ENCODE measurements around the gene CORO7. TPM values are rescaled to one million over a fixed set of nuclear protein-coding genes. Genes with fewer than 3 reads are reported as not detected.

The CORO7 gene
- total and polyA plus RNA-seq, 9 of the 15 experiments (the other 6 are each of a cell fraction or from before 2014, with no cell fraction given) = 0.45 to 77.2 (median 18.7) TPM

DNA sequence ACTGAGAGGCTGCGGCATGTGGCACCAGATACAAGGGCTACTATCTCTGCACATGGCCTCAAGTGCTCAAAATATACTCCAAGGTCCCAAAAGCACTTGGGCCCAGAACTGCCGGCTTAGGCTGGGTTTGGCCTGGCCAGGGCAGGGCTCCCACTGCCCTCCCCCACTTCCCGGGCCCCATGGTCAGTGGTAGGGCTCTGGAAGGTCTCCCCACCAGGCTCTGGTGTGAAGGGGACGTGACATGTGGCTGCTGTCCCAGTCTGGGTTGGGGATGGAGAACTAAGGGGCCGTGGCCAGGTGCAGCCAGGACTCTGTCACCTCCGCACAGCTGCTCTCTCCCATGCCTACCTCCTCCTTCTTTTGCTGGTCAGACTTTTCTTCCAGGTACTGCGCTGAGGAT, 59.6 kb downstream of the CORO7 start:
- DNase-seq (ENCODE audit: extremely low read depth in 1 of 4, low spot score in 3 of 4) (no peak), FAIRE-seq (no peak), ATAC-seq (no peak)
- 86% methylated on average over 7 of the region's 7 CpGs for WGBS (ENCODE audit: insufficient coverage, low coverage, missing lambda C conversion rate)
- H4K20me1 ChIP-seq (replicated peaks; ENCODE audit: control insufficient read depth, insufficient read depth, low read length) = no peaks in the 10 kb centered on the region
- BruUV-seq (replicated peaks) = no TSS peak
- no peaks in the 10 kb centered on the region for H3K27me3 ChIP-seq (ENCODE audit: control insufficient read depth in 2 of 2, insufficient read depth in 2 of 2, low read length in 2 of 2)
- H2AFZ ChIP-seq (ENCODE audit: low read depth, low read length) = no peak overlapping the region
- peaks cover 39% of the 10 kb centered on the region; the same call in 2 of the 3 replicates for H3K36me3 ChIP-seq (ENCODE audit: control insufficient read depth, insufficient read depth, low read length)
- intact Hi-C loops (cut with micrococcal nuclease) (no loop called here), in situ Hi-C loops (cut with MboI) (no loop called here)
- H3K9ac ChIP-seq (ENCODE audit: insufficient read depth in 1 of 2, low read depth in 2 of 2, low read length in 2 of 2) = peak overlapping the region in 1 of 2 experiments; percentile 58; a peak in 2 of 4 replicates
- no peak for TF ChIP-seq XRCC4 (IDR thresholded peaks at IDR 0.05; ENCODE audit: extremely low read depth, insufficient read depth, insufficient read length)
- TF ChIP-seq POLR2G (IDR thresholded peaks at IDR 0.05; ENCODE audit: low read depth, low read length) = peak; percentile 52
- peaks cover under 1 to 36% of the 10 kb centered on the region in 2 experiments; a peak in 2 of 5 replicates for H3K4me1 ChIP-seq (replicated peaks in 1 of 2; ENCODE audit: control insufficient read depth in 2 of 2, insufficient read depth in 2 of 2, low read length in 2 of 2)
- no peaks in the 10 kb centered on the region for H3K79me2 ChIP-seq (ENCODE audit: control insufficient read depth, insufficient read depth, low read length)
- ChIA-PET CTCF (ENCODE audit: low intra/inter-chr PET ratio) (interaction anchor here (1.0 kb wide), 1 partner anchor 46 kb away, joined by 3 read pairs; no protein-coding TSS in a partner anchor), POLR2A (no interaction called here)
- no peaks in the 10 kb centered on the region for H3K9me3 ChIP-seq (replicated peaks; ENCODE audit: control insufficient read depth, insufficient read depth, low read depth, low read length)
- H3K9me1 ChIP-seq (ENCODE audit: control insufficient read depth, insufficient read depth, low read length) = no peaks in the 10 kb centered on the region
- no peak overlapping the region for H3K27ac ChIP-seq (ENCODE audit: extremely low read depth, low read depth, low read length)
- no peak overlapping the region for H3K4me3 ChIP-seq
- no peak overlapping the region for H3K4me2 ChIP-seq (ENCODE audit: insufficient read depth, low read length)

DNA sequence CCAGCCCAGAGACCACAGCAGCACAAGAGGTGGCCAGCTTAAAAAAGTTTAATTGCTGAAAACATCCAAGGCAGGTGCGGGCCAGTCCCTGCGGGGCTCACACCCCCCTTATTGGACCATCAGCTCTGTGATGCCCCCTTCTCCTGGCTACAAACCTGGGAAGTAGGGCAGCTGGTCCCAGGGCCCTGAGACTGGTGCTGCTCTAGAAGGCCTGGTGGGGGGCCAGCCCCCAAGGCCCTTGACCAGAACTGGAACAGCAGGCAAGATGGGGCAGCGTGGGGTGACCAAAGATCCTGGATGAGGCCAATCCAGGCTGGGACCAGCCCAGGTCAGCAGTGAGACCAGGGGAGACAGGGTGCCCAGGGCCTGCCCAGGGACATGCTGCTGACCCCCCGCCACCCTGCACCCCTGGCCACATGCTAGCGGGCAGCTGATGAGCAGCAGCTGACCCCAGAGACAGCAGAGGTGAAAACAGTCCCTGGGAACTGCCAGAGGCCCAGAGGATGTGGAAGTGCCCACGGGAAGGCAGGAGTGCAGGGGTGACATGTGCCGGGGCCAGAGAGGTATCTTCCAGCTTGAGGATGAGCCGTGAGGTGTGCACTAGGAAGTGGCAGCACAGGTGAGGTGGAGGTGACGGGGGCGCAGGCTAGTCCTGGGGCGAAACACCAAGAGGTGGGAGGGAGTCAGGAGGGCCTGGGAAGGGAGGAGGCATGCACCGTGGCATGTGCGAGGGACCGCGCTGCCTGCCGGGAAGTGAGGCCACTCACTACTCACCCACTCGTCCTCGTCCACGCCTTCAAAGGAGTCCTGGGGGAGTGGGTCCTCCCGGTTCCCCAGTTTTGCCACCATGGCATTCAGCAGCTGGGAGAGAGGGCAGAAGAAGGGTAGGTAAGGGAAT, 61.6 kb downstream of the CORO7 start:
- Histone ChIP-seq H3K9me3 (replicated peaks; ENCODE audit: control insufficient read depth, insufficient read depth, low read depth, low read length) (no peaks in the 10 kb centered on the region), H3K4me2 (ENCODE audit: insufficient read depth, low read length) (no peak overlapping the region), H2AFZ (ENCODE audit: low read depth, low read length) (no peak overlapping the region), H3K9ac (ENCODE audit: insufficient read depth in 1 of 2, low read depth in 2 of 2, low read length in 2 of 2) (no peak overlapping the region), H3K4me1 (replicated peaks in 1 of 2; ENCODE audit: control insufficient read depth in 2 of 2, insufficient read depth in 2 of 2, low read length in 2 of 2) (peaks cover 8 to 30% of the 10 kb centered on the region in 2 experiments; a peak in 4 of 5 replicates), H3K79me2 (ENCODE audit: control insufficient read depth, insufficient read depth, low read length) (peaks cover 14% of the 10 kb centered on the region), H3K27ac (ENCODE audit: extremely low read depth, low read depth, low read length) (no peak overlapping the region), H3K36me3 (ENCODE audit: control insufficient read depth, insufficient read depth, low read length) (peaks cover 28% of the 10 kb centered on the region; the same call in 2 of the 3 replicates), H3K4me3 (no peak overlapping the region), H3K27me3 (ENCODE audit: control insufficient read depth in 2 of 2, insufficient read depth in 2 of 2, low read length in 2 of 2) (no peaks in the 10 kb centered on the region), H4K20me1 (replicated peaks; ENCODE audit: control insufficient read depth, insufficient read depth, low read length) (no peaks in the 10 kb centered on the region), H3K9me1 (ENCODE audit: control insufficient read depth, insufficient read depth, low read length) (no peaks in the 10 kb centered on the region)
- CTCF ChIA-PET (ENCODE audit: low intra/inter-chr PET ratio) = no interaction called here
- 88% methylated on average over 12 of the region's 20 CpGs for WGBS (ENCODE audit: insufficient coverage, low coverage, missing lambda C conversion rate)
- intact Hi-C loops (cut with micrococcal nuclease) (no loop called here), in situ Hi-C loops (cut with MboI) (no loop called here)
- DNase-seq (ENCODE audit: extremely low read depth in 1 of 4, low spot score in 3 of 4) = no peak
- POLR2A ChIA-PET = no interaction called here
- no peak for ATAC-seq
- no TSS peak for BruUV-seq (replicated peaks)
- TF ChIP-seq HDAC8 (tag; IDR thresholded peaks at IDR 0.05) (no peak), ETV6 (IDR thresholded peaks at IDR 0.05; ENCODE audit: borderline replicate concordance in 1 of 2, low read depth in 2 of 2, low read length in 1 of 2) (no peak), ETV6 (CRISPR knock-in tag; IDR thresholded peaks at IDR 0.05; ENCODE audit: borderline replicate concordance) (no peak), DMBX1 (CRISPR knock-in tag; IDR thresholded peaks at IDR 0.05; ENCODE audit: borderline replicate concordance) (no peak), RFX5 (IDR thresholded peaks at IDR 0.05; ENCODE audit: low read depth, low read length) (no peak), ZNF224 (CRISPR knock-in tag; IDR thresholded peaks at IDR 0.05) (no peak), RBM22 (IDR thresholded peaks at IDR 0.05; ENCODE audit: low read depth, low read length, poor library complexity, severe bottlenecking) (peak; percentile 50), POLR2G (IDR thresholded peaks at IDR 0.05; ENCODE audit: low read depth, low read length) (peak; percentile 39; the same call in 1 of the 2 replicates)
- TF ChIP-seq, protein P1, sequence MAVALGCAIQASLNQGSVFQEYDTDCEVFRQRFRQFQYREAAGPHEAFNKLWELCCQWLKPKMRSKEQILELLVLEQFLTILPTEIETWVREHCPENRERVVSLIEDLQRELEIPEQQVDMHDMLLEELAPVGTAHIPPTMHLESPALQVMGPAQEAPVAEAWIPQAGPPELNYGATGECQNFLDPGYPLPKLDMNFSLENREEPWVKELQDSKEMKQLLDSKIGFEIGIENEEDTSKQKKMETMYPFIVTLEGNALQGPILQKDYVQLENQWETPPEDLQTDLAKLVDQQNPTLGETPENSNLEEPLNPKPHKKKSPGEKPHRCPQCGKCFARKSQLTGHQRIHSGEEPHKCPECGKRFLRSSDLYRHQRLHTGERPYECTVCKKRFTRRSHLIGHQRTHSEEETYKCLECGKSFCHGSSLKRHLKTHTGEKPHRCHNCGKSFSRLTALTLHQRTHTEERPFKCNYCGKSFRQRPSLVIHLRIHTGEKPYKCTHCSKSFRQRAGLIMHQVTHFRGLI (CRISPR knock-in tag; IDR thresholded peaks at IDR 0.05) = no peak
- no peak for FAIRE-seq

Measured in K562 (cell line).